ENCODE measurements around the gene TMEM86B.

The TMEM86B gene

DNA sequence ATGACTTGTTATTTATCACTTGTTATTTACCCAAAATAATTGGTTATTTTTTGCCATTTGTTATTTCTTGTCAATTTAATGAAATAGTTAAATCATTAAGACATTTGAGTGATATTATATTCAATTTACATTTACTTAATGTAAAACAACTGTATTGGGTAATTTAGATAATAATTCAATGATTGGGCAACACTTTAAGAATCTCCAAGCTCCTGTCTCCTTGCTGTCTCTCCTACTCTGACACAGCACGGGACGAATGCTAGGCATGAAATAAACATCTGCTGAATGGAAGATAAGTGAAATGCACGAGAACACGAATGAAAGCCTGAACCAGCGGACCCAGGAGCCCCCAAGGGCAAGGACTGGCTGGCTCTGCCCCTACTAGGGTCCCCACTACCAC is 36.0 kb upstream of the TMEM86B start:
- no peak for DNase-seq (ENCODE audit: low read depth)
- H3K4me3 ChIP-seq (ENCODE audit: low read depth, low read length) = no peak overlapping the region
- TF ChIP-seq CTCF (IDR thresholded peaks at IDR 0.05; ENCODE audit: insufficient read depth, low read depth, low read length, missing control alignments) = no peak

DNA sequence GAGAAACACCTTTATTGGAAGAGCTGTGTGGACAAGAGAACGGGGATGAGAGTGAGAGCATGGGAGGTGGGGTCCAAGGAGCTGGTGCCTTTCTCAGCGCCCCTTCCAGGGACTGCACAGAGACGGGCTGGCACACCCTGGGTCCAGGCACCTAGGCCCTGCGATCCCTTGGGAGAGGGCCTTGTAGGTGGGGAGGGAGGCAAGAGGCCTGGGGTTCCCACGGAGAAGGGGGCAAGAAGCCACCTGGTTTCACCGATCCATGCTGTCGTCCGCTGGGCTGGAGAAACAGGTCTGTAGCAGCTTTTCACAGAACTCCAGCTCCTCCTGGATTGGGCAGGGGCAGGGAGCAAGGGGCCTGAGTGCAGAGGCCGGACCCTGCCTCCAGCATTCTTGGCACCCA is 33.8 kb upstream of the TMEM86B start:
- TF ChIP-seq CTCF (IDR thresholded peaks at IDR 0.05; ENCODE audit: insufficient read depth, low read depth, low read length, missing control alignments) = no peak
- H3K4me3 ChIP-seq (ENCODE audit: low read depth, low read length) = no peak overlapping the region
- DNase-seq (ENCODE audit: low read depth) = no peak

- TF ChIP-seq CTCF (IDR thresholded peaks at IDR 0.05; ENCODE audit: insufficient read depth, low read depth, low read length, missing control alignments) = no peak
Measured at GRCh38 chr19:55261671-55262126, 33.1 kb upstream of the TMEM86B start.

DNA sequence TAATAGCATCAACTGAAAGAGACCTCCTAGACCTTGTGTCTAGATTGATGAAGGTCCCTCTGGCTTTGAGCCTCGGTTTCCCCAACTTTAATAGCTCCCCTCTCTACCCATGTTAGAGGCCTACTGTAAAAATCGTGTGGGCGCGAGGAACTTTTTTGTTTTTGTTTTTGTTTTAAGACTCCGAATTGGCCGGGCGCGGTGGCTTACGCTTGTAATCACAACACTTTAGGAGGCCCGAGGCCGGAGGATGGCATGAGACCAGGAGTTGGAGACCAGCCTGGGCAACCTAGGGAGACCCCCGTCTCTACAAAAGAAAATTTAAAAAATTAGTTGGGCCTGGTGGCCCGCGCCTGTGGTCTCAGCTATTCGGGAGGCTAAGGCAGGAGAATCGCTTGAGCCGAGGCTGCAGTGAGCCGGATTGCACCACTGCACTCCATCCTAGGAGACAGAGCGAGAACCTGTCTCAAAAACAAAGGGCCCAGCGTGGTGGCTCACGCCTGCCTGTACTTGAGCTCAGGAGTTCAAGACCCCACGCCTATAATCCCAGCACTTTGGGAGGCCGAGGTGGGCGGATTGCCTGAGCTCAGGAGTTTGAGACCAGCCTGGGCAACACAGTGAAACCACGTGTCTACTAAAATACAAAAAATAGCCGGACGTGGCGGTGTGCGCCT is 31.1 kb upstream of the TMEM86B start:
- no peak for TF ChIP-seq CTCF (IDR thresholded peaks at IDR 0.05; ENCODE audit: insufficient read depth, low read depth, low read length, missing control alignments)
- DNase-seq (ENCODE audit: low read depth) = no peak
- H3K4me3 ChIP-seq (ENCODE audit: low read depth, low read length) = peak overlapping the region; percentile 52

More at GRCh38 chr19:55261671-55262126, 33.1 kb upstream of the TMEM86B start:
- no peak overlapping the region for H3K4me3 ChIP-seq (ENCODE audit: low read depth, low read length)
- DNase-seq (ENCODE audit: low read depth) = no peak

DNA sequence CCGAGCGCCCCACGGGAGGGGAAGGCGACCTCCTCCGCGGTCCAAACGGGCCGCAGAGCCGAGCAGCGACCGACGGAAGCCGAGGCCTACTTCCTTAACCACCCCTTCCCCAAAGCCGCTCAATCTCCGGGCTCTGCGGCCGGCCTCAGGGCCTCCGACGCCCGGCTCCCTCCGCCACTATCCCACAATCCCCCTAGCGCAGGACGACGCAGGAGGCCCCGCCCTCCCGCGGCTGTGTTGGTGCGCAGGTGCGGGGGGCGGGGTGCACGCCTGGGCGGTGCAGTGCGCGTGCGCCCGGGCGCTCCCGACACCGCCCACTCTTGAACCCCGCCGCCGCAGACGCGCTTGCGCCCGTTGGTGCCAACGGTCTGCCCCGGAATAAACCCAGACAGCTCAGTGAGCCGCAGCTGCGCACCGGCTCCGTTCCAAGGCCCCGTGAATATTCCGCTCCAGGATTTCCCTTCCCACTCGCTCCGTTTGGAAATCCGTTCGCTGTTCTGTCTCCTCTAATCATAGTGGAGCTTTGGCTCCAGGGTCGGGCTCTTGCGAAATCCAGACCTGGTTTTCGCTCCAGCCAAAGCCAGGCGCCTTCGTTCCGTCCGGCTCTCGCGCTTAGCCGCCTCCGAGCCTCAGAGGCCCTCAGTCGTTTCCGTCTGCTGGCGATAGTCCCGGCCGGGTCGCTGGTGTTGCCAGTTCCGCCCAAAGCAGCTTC is 30.4 kb upstream of the TMEM86B start, which contains the start of gene PPP6R1:
Gene PPP6R1, minus strand, starts transcription at position 190 of the 712 bp plus-strand sequence. CDS start 11,914 bp downstream, outside the sequence.
- no peak for TF ChIP-seq CTCF (IDR thresholded peaks at IDR 0.05; ENCODE audit: insufficient read depth, low read depth, low read length, missing control alignments)
- DNase-seq (ENCODE audit: low read depth) = peak; percentile 99
- peak within 1 kb of the TSS; percentile 91 for H3K4me3 ChIP-seq (ENCODE audit: low read depth, low read length)

DNA sequence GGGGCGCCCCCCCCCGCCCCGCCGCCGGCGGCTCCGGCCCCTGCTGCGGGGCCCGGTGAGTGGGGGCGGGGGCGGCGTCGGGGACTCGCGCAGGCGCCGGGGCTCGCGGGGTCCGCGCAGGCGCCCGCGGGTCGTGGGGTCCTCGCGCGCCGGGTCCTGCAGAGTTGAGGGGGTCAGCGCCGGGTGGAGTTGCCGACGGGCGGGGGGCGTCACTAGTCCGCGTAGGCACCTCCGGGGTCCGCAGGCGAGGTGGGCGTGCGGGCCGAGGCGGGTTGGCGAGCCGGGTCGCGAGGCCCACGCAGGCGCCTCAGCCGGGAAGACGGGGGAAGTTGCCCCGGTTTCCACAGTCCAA is 29.9 kb upstream of the TMEM86B start:
- peak; percentile 42 for DNase-seq (ENCODE audit: low read depth)
- peak overlapping the region; percentile 91 for H3K4me3 ChIP-seq (ENCODE audit: low read depth, low read length)
- no peak for TF ChIP-seq CTCF (IDR thresholded peaks at IDR 0.05; ENCODE audit: insufficient read depth, low read depth, low read length, missing control alignments)

All from GM12865 (cell line).